GM12874 (cell line): Measurements from ENCODE around the gene SLC34A1.

Experiments used
- CTCF ChIP-seq: IDR thresholded peaks from 2 replicates; pipeline ENCODE4 v1.5.1; 2011; ENCODE audit warnings: low read depth, mild to moderate bottlenecking, control low read depth, low read length, moderate library complexity; ENCODE audit not compliant: insufficient read depth

The SLC34A1 gene

GRCh38 chr5:177399997-177400868 is 16.0 kb downstream of the SLC34A1 start, which contains the start of gene PFN3:
PFN3 (minus strand) TSS chr5:177400661; CDS start chr5:177400576, 85 bp downstream.
- no peak for TF ChIP-seq CTCF

DNA sequence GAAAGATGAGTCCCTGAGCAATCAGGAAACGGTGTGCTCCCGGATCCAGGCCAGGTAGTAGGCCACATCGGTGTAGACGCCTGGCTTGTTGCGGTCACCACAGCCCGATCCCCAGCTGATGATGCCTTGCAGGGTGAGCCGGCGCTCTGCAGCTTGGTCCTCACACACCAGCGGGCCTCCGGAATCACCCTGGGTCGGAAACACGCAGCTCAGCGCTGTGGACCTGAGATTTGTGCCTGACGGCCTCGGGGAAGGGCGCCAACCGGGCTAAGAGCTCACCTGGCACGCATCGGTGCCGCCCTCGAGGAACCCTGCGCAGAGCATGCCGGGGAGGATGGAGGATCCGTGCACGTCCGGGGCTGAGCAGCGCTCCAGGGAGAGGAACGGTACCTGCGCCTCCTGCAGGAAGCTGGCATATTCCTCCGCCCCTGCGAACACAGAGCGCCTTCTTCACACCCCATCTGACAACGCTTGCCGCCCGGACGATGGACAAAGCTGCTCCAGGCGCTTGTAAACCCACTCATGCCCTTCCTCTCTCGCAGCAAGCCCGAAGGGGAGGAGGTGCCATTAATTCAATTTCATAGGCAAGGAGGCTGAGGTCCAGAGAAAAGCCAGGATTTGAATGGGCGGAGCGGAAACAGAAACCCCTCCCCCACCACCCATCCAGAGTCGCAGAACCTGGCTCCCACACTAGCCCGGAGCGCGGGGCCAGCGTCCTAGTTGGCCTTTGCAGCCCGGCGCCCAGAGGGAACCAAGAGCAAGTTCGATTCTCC is 18.2 kb downstream of the SLC34A1 start:
- peak; percentile 55 for TF ChIP-seq CTCF

- no peak for TF ChIP-seq CTCF
Observed at GRCh38 chr5:177403102-177403791, 19.0 kb downstream of the SLC34A1 start.

DNA sequence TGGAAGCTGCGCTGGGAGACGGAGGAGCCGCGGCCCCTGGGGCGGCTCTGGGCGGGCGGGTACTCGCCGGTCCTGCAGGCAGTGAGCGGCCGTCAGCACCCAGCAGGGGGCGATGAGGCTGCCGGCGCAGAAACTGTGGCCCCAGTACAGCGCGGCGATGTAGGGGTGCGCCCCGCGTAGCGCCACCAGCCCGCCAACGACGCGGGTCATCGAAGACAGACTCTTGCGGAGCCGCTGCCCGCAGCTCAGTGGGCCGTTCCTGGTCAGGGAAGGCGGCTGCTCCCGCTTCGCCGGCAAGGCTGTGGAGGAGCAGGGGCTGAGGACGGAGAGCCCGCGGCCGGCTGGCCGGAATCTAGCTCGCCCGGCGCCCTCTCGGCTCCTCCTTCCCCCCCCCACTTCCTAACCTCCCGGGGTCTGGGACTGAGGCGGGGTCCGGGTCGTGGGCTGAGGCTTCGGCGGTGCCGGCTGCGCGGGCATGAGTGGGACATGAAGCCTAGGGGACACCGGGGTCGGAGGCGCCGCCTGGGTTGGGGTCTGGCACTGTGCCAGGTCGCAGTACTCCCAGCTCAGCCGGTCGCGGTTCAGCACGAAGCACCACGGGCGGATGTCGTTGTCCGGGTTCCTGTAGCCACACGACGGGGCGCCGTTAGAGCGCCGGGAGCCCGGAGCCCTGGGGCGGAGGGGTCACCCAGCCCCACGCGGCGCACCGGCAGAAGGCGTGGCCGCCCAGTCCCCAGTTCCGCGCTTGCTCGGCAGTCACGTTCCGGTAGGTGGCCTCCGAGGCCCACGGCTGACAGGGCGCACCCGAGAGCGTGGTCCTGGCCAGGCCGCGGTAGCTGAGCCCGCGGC is 19.8 kb downstream of the SLC34A1 start:
- peak; percentile 96 for TF ChIP-seq CTCF

- no peak for TF ChIP-seq CTCF
Observed at GRCh38 chr5:177404641-177405179, 20.5 kb downstream of the SLC34A1 start.

DNA sequence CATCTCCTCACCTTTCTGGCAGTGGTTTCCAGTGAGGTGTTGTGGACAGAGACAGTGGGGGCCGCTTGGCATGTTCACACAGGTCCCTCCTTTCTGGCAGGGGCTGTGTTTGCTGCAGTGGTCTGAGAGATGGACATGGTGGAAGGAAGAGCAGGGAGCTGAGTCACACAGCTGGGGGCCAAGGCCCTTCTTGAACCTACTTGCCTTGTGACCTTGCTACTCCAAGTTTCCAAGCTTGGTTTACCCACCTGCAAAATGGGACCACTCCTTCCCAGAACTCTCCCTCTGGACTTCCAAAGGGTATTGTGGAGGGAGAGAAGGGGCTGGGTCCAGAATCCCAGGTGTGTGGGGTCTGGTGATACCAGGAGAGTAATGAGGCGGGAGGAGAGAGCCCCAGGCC is 21.1 kb downstream of the SLC34A1 start:
- TF ChIP-seq CTCF = no peak
